Measurements from ENCODE around the gene WNT7A. TPM values are rescaled to one million over a fixed set of nuclear protein-coding genes. Genes with fewer than 3 reads are reported as not detected.

Gene WNT7A
- total RNA-seq, 1 experiment from 2014 or later: 0.34 TPM

DNA sequence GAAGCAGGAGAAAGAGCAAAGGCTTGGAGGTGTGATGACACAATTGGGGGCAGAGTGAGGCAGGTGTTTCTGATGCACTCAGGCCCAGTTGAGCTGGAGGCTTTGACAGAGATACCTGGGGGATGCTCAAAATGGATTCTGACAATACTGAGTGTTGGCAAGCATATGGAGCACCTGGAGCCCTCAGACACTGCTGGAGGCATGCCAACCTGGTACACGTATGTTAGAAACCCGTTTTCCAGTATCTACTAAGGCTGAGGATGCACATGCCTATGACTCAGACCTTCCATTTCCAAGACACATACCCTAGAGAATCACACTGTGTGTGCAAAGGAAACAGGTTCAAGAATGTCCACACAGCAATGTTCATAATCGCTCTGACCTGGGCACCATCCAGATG, 58.7 kb downstream of the WNT7A start:
- Histone ChIP-seq H3K79me2 (ENCODE audit: insufficient read depth, low read length) (no peaks in the 10 kb centered on the region), H3K4me1 (ENCODE audit: control insufficient read depth in 1 of 2, insufficient read depth in 2 of 2, low read length in 2 of 2) (peaks cover 0 to 33% of the 10 kb centered on the region in 2 experiments; a peak in 1 of 4 replicates), H3K4me3 (replicated peaks in 1 of 2; ENCODE audit: low read depth in 1 of 2, low read length in 2 of 2) (no peak overlapping the region), H3K36me3 (ENCODE audit: control insufficient read depth in 1 of 2, insufficient read depth in 2 of 2, low read length in 2 of 2) (no peaks in the 10 kb centered on the region), H3K4me2 (ENCODE audit: low read length) (peak overlapping the region; percentile 36; the same call in 1 of the 2 replicates), H3K9me3 (ENCODE audit: control insufficient read depth in 1 of 2, insufficient read depth in 1 of 2, low read depth in 1 of 2, low read length in 2 of 2) (no peaks in the 10 kb centered on the region; a peak in 2 of 4 replicates), H3K27me3 (ENCODE audit: insufficient read depth, low read length) (no peaks in the 10 kb centered on the region), H3K9ac (ENCODE audit: low read length) (no peak overlapping the region), H3K27ac (ENCODE audit: low read depth, low read length) (no peak overlapping the region), H2AFZ (ENCODE audit: low read depth, low read length, poor library complexity, severe bottlenecking) (no peak overlapping the region), H4K20me1 (ENCODE audit: insufficient read depth) (no peaks in the 10 kb centered on the region), H3K9me2 (ENCODE audit: insufficient read depth) (no peaks in the 10 kb centered on the region)
- ChIA-PET RAD21 (ENCODE audit: low non-redundant PET in 1 of 2, low total read pairs in 2 of 2, uncharacterized antibody in 2 of 2, unreplicated experiment in 2 of 2) (no interaction called here), POLR2A (no interaction called here), CTCF (no interaction called here)
- ATAC-seq (no peak), DNase-seq (ENCODE audit: low read depth, low spot score) (no peak)
- intact Hi-C loops (cut with micrococcal nuclease): no loop called here
- BruUV-seq (replicated peaks): no TSS peak
- no peak for TF ChIP-seq SP1 (IDR thresholded peaks at IDR 0.05; ENCODE audit: low read depth)
- TF ChIP-seq POLR2AphosphoS5 (IDR thresholded peaks at IDR 0.05; ENCODE audit: low read depth, low read length): no peak
- no peak for TF ChIP-seq ELF1 (IDR thresholded peaks at IDR 0.05; ENCODE audit: borderline replicate concordance, low read depth)
- TF ChIP-seq SIN3A (IDR thresholded peaks at IDR 0.05; ENCODE audit: low read depth): no peak
- no peak for TF ChIP-seq EGR1 (IDR thresholded peaks at IDR 0.05; ENCODE audit: low read depth)
- no peak for TF ChIP-seq JUND (IDR thresholded peaks at IDR 0.05)
- TF ChIP-seq, protein P1, sequence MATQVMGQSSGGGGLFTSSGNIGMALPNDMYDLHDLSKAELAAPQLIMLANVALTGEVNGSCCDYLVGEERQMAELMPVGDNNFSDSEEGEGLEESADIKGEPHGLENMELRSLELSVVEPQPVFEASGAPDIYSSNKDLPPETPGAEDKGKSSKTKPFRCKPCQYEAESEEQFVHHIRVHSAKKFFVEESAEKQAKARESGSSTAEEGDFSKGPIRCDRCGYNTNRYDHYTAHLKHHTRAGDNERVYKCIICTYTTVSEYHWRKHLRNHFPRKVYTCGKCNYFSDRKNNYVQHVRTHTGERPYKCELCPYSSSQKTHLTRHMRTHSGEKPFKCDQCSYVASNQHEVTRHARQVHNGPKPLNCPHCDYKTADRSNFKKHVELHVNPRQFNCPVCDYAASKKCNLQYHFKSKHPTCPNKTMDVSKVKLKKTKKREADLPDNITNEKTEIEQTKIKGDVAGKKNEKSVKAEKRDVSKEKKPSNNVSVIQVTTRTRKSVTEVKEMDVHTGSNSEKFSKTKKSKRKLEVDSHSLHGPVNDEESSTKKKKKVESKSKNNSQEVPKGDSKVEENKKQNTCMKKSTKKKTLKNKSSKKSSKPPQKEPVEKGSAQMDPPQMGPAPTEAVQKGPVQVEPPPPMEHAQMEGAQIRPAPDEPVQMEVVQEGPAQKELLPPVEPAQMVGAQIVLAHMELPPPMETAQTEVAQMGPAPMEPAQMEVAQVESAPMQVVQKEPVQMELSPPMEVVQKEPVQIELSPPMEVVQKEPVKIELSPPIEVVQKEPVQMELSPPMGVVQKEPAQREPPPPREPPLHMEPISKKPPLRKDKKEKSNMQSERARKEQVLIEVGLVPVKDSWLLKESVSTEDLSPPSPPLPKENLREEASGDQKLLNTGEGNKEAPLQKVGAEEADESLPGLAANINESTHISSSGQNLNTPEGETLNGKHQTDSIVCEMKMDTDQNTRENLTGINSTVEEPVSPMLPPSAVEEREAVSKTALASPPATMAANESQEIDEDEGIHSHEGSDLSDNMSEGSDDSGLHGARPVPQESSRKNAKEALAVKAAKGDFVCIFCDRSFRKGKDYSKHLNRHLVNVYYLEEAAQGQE (IDR thresholded peaks at IDR 0.05; ENCODE audit: low read depth): no peak
- TF ChIP-seq YY1 (IDR thresholded peaks at IDR 0.05; ENCODE audit: extremely low read depth, insufficient replicate concordance, low read depth, low read length): no peak
- no peak for TF ChIP-seq RAD21 (IDR thresholded peaks at IDR 0.05; ENCODE audit: low read depth)
- TF ChIP-seq, protein P2, sequence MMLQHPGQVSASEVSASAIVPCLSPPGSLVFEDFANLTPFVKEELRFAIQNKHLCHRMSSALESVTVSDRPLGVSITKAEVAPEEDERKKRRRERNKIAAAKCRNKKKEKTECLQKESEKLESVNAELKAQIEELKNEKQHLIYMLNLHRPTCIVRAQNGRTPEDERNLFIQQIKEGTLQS (IDR thresholded peaks at IDR 0.05): no peak
